Subcutaneous adipose tissue (tissue), 4 donors: ENCODE results near the gene UBL4B. TPM values are rescaled to one million over a fixed set of nuclear protein-coding genes. Genes with fewer than 3 reads are reported as not detected.

Experiments
- total RNA-seq, 4 donors: library from RNA; depleted of rRNA; stranded (reverse); fragments of >200 nt; gene quantifications; one replicate each; pipeline ENCODE4 v1.1.0, GENCODE V29; 2016
- TF ChIP-seq, protein P1 (sequence below): fragments of 450-650 bp; IDR thresholded peaks from one replicate; pipeline ENCODE4 v1.5.1; 2016; ENCODE audit warnings: low read depth, mild to moderate bottlenecking, control low read depth, antibody characterized with exemption, moderate library complexity

Gene UBL4B
- total RNA-seq, 4 donors from 2014 or later: 2.1 TPM; not detected in 3

DNA sequence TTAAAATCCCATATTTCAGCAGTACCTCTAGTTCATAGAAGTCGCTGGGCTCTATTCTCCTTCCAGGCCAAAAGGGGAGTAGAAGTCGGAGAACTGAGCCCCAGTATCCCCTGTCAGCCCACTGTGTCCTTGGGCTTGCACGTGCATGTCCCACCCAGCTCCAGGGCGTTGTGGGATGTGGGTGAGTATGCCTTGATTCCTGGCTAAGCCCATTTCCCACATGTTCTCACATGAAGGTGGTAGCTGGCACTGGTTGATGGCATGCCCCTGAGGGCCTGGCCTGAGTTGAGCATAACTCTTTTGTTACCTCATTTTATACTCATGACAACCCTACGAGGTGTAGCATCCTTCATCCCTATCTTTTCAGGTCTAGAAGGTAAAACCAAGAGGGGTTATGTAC lies 46.0 kb downstream of the UBL4B start:
- TF ChIP-seq, protein P1, sequence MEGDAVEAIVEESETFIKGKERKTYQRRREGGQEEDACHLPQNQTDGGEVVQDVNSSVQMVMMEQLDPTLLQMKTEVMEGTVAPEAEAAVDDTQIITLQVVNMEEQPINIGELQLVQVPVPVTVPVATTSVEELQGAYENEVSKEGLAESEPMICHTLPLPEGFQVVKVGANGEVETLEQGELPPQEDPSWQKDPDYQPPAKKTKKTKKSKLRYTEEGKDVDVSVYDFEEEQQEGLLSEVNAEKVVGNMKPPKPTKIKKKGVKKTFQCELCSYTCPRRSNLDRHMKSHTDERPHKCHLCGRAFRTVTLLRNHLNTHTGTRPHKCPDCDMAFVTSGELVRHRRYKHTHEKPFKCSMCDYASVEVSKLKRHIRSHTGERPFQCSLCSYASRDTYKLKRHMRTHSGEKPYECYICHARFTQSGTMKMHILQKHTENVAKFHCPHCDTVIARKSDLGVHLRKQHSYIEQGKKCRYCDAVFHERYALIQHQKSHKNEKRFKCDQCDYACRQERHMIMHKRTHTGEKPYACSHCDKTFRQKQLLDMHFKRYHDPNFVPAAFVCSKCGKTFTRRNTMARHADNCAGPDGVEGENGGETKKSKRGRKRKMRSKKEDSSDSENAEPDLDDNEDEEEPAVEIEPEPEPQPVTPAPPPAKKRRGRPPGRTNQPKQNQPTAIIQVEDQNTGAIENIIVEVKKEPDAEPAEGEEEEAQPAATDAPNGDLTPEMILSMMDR: no peak

DNA sequence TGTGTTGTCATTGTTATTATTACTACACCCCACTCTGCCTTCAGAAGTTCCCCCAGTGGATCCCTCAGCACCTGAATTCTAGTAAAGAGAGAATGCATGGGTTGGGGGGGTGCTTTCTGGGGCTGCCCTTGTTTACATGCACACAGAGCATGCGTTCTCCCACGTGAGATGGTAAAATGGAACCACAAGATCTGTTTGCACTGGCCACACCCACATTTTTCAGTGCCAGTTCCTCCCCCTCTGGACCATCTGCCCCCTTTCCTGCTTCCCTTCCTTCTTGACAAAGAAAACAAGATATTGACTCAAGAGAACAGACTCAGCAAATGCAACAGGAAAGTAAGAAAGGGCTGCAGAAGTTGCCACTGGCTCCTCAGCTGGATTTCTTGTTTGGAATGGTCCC lies 46.9 kb downstream of the UBL4B start:
- TF ChIP-seq, protein P1: no peak

DNA sequence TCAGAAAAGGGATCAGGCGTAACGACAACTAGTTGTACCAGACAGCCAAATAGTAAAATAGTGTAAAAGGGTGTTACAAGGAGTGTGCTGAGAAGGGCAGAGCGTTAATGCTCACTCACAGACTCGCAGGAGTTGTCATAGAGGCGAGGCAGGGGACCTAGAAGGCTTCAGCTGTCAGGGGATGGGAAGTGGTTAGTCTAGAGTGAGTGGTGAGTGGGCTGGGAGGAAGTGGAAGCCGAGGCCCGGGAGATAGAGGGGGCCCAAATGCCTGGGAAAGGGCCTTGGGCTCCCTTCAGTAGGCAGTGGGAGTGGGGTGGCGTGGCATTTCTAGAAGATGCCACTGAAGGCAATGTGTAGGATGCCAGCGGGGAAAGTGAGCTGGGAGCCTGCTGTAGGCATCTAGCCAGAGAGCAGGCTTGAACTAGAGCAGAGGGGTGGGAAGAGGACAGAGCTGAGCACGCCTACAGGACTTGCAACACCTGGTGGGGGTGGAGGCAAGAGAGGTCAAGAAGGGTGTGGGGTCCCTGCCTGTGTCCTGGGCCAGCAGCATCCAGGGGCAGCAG lies 48.4 kb downstream of the UBL4B start:
- TF ChIP-seq, protein P1: no peak

DNA sequence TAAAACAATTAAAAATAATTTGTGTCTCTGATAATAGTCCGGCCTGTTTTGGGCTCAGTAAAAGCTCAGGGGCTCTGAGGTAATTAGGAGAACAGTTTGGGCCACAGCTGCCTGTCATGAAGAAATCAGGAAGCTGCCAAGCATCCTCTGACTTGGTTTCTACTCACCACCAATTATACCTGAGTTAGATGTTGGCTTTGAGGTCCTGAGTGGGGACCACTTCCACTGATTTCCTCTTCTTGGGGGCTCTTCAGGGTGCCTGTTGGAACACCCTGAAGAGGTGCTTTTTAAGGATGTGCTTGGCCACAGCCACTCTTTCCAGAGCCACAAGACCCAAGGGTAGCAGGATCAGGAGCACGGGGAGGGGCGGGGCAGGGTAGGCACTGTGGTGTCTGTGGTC lies 48.9 kb downstream of the UBL4B start:
- TF ChIP-seq, protein P1: no peak

DNA sequence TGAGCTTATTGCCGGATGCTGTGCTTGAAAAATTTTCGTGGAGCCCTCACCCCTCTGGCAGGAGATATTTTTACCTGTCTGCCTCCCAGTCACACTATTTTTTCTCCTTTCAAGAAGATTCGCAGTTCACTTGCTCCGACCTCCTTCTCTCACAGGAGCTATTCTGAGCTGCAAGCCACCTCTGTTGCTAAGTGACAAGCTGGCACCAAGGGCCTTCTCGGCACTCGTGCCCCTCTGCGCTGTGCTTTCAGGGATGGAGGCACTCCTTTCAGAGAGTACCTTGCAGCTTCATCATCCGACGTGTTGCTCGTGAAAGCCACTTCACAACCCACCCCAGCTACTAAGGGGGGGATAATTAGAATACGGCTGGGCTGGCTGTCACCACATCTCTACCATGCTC lies 49.6 kb downstream of the UBL4B start:
- TF ChIP-seq, protein P1: no peak

Other genes with a start within 250 kb of the UBL4B start
- 100 to 1,000 TPM in 3 of 4 donors, 10 to 100 TPM in 1; 70.3 to 116 (median 106) TPM for gene CSF1, start 201.6 kb upstream of the UBL4B start, total RNA-seq
- gene AHCYL1, start 127.7 kb upstream of the UBL4B start, total RNA-seq: 100 to 1,000 TPM in 1 of 4 donors, 10 to 100 TPM in 3; 77.0 to 112 (median 87.2) TPM
- gene STRIP1, start 77.8 kb upstream of the UBL4B start, total RNA-seq: 10 to 100 TPM; 21.7 to 50.3 (median 33.0) TPM
- gene ALX3, start 41.8 kb upstream of the UBL4B start, total RNA-seq: not detected
- gene SLC6A17, start 38.1 kb downstream of the UBL4B start, total RNA-seq: under 1 TPM in 1 of 4 donors, not detected in 3; under 0.01 TPM
- 1 to 10 TPM; 1.3 to 6.6 (median 1.9) TPM for gene KCNC4, start 97.9 kb downstream of the UBL4B start, total RNA-seq
- 10 to 100 TPM; 24.1 to 42.4 (median 31.4) TPM for gene RBM15, start 226.9 kb downstream of the UBL4B start, total RNA-seq